OCI-LY7 (cell line): ENCODE measurements around the gene HOXC9. TPM values are rescaled to one million over a fixed set of nuclear protein-coding genes. Genes with fewer than 3 reads are reported as not detected.

Experiments used
- BruUV-seq: library from RNA; stranded (reverse); fragments of 400-500 nt; replicated peaks from 2 replicates; lab custom pipeline; 2021; lab: Mats Ljungman, UMichigan
- CTCF ChIA-PET: fragments of 300-600 bp; sonication (Branson Sonifier 250); formaldehyde crosslinking; loops from one replicate; lab custom pipeline; 2022; ENCODE audit warnings: antibody characterized with exemption; ENCODE audit not compliant: unreplicated experiment; lab: Charles Lee
- POLR2A ChIA-PET: fragments of 300-600 bp; sonication (Branson Sonifier 250); formaldehyde crosslinking; loops from one replicate; lab custom pipeline; 2022; ENCODE audit warnings: antibody characterized with exemption; lab: Charles Lee
- DNase-seq: peaks from one replicate; pipeline ENCODE4 v3.0.0-alpha.2; 2015; ENCODE audit warnings: low spot score
- H2AFZ ChIP-seq: fragments of 200-600 bp; sonication (generic), shearing (Covaris generic); 2 replicates; pipeline ENCODE4 v1.6.1; 2014; ENCODE audit warnings: mild to moderate bottlenecking, antibody characterized with exemption, low read length, moderate library complexity
- H3K27ac ChIP-seq: fragments of 200-600 bp; sonication (generic); 2 replicates; pipeline ENCODE4 v1.5.1; 2014; ENCODE audit warnings: mixed run types, low read depth, mild to moderate bottlenecking, moderate library complexity, low read length, inconsistent platforms; ENCODE audit not compliant: poor library complexity, severe bottlenecking
- H3K36me3 ChIP-seq: fragments of 200-600 bp; sonication (generic); 2 replicates; pipeline ENCODE4 v1.6.1; 2014; ENCODE audit warnings: mild to moderate bottlenecking, antibody characterized with exemption, low read length, moderate library complexity, mixed read lengths; ENCODE audit not compliant: insufficient read depth
- H3K4me1 ChIP-seq: fragments of 200-600 bp; sonication (generic); 2 replicates; pipeline ENCODE4 v1.5.1; 2014; ENCODE audit warnings: mild to moderate bottlenecking, low read length; ENCODE audit not compliant: insufficient read depth, poor library complexity, severe bottlenecking
- H3K4me2 ChIP-seq: fragments of 200-600 bp; sonication (generic); 2 replicates; pipeline ENCODE4 v1.6.1; 2014; ENCODE audit warnings: mild to moderate bottlenecking, low read length
- H3K4me3 ChIP-seq: fragments of 200-600 bp; sonication (generic); 2 replicates; pipeline ENCODE4 v1.5.1; 2014; ENCODE audit warnings: mild to moderate bottlenecking, low read depth, low read length; ENCODE audit not compliant: poor library complexity, severe bottlenecking
- H3K79me2 ChIP-seq: fragments of 200-600 bp; sonication (generic); 2 replicates; pipeline ENCODE4 v1.6.1; 2016; ENCODE audit warnings: low read depth, mild to moderate bottlenecking, low read length, moderate library complexity, mixed read lengths; ENCODE audit not compliant: insufficient read depth
- H3K9me2 ChIP-seq: fragments of 200-600 bp; sonication (generic); 2 replicates; pipeline ENCODE4 v1.6.1; 2016; ENCODE audit warnings: mild to moderate bottlenecking, low read length, mixed read lengths; ENCODE audit not compliant: insufficient read depth
- H3K9me3 ChIP-seq: fragments of 200-600 bp; sonication (generic); 2 replicates; pipeline ENCODE4 v1.6.1; 2014; ENCODE audit warnings: mild to moderate bottlenecking, mixed run types, low read length, mixed read lengths
- H4K20me1 ChIP-seq: fragments of 200-600 bp; sonication (generic); 2 replicates; pipeline ENCODE4 v1.6.1; 2014; ENCODE audit warnings: mild to moderate bottlenecking, antibody characterized with exemption, low read length, moderate library complexity, mixed read lengths; ENCODE audit not compliant: insufficient read depth
- EZH2phosphoT487 ChIP-seq: fragments of 200-600 bp; sonication (generic); IDR thresholded peaks from 2 replicates; pipeline ENCODE4 v1.6.1; 2018; ENCODE audit warnings: low read depth, borderline replicate concordance, mild to moderate bottlenecking, mixed run types, antibody characterized with exemption, low read length, moderate library complexity, mixed read lengths
- intact Hi-C: fragments of 100-400 bp; cut with micrococcal nuclease; formaldehyde crosslinking; loops from one replicate; pipeline ENCODE4 v1.10.0; 2022; ENCODE audit not compliant: unreplicated experiment
- total RNA-seq, 2 experiments: library from RNA; depleted of rRNA in 1 of 2; stranded (reverse); fragments of >200 nt in 1 of 2; shearing (Covaris generic) in 1 of 2; gene quantifications; 2 replicates each; pipeline ENCODE4 v1.2.3, GENCODE V29; 2014 to 2022
- TF ChIP-seq, protein P1 (sequence below): fragments of 200-600 bp; sonication (generic); conservative IDR thresholded peaks from 2 replicates; pipeline ENCODE4 v1.5.1; 2014; ENCODE audit warnings: mild to moderate bottlenecking, antibody characterized with exemption, low read length, moderate library complexity, mixed read lengths

HOXC9 gene
- total RNA-seq, 2 experiments from 2014 or later: 0.42 TPM; not detected in 1

DNA sequence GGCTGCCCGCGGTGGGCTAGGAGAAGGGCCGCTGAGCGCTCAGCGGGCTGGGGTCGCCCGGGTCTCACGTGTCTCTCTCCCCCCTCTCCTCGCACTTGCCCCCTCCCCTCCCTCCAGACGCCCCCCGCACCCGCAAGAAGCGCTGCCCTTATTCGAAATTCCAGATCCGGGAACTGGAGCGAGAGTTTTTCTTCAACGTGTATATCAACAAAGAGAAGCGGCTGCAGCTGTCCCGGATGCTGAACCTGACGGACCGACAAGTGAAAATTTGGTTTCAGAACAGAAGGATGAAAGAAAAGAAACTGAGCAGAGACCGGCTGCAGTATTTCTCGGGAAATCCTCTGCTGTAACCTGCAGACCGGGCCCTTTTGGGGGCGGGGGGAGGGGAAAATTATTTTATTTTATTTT, 24.9 kb upstream of the HOXC9 start:
- Histone ChIP-seq H3K4me2 (peak overlapping the region; percentile 65), H4K20me1 (no peaks in the 10 kb centered on the region), H3K9me2 (no peaks in the 10 kb centered on the region), H2AFZ (peak overlapping the region; percentile 77), H3K9me3 (no peaks in the 10 kb centered on the region), H3K27ac (peak overlapping the region; percentile 83), H3K36me3 (no peaks in the 10 kb centered on the region), H3K79me2 (no peaks in the 10 kb centered on the region), H3K4me3 (peak overlapping the region; percentile 71), H3K4me1 (peaks cover 34% of the 10 kb centered on the region)
- POLR2A ChIA-PET: interaction anchor here (0.7 kb wide), 1 partner anchor 245 kb away, joined by 3 read pairs; no protein-coding TSS in a partner anchor
- intact Hi-C loops: loop anchor here (5.0 kb wide), 1 partner anchor 218 kb away; no protein-coding TSS in a partner anchor
- DNase-seq: peak; percentile 74
- TSS peak; percentile 44 for BruUV-seq
- TF ChIP-seq EZH2phosphoT487: no peak
- TF ChIP-seq, protein P1, sequence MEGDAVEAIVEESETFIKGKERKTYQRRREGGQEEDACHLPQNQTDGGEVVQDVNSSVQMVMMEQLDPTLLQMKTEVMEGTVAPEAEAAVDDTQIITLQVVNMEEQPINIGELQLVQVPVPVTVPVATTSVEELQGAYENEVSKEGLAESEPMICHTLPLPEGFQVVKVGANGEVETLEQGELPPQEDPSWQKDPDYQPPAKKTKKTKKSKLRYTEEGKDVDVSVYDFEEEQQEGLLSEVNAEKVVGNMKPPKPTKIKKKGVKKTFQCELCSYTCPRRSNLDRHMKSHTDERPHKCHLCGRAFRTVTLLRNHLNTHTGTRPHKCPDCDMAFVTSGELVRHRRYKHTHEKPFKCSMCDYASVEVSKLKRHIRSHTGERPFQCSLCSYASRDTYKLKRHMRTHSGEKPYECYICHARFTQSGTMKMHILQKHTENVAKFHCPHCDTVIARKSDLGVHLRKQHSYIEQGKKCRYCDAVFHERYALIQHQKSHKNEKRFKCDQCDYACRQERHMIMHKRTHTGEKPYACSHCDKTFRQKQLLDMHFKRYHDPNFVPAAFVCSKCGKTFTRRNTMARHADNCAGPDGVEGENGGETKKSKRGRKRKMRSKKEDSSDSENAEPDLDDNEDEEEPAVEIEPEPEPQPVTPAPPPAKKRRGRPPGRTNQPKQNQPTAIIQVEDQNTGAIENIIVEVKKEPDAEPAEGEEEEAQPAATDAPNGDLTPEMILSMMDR: no peak
- CTCF ChIA-PET: no interaction called here

DNA sequence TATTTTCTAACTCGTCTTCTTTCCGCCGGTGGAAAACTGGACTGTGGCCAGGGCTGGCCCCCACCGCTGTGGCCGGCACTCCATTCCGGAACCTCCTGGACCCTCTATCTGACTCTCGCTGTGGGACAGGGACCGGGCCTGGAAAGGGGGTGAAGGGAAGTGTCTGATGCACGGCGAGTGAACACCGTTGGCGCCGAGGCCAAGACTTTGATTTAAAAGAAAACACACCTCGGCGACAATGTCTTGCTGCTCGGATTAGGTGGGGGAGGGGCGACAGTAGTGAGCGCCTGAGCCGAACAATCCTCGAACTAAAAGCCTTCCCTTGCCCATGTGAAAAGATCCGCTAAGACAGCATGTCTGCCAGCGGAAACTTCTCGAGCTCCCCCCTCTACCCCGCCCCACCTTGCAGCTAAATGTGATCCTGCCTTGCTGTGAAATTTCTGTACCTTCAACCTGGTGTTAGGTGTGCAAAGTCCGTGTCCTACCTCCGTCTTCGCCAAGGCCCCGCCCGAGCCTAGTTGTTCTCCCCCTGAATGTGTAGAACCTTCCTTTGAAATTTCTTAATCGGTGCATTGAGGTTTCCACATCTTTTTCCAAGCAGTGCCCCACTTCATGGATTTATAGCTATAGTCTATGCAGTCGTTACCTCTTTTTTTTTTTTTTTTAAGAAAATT, 24.3 kb upstream of the HOXC9 start:
- TSS peak; percentile 90 for BruUV-seq
- Histone ChIP-seq H3K9me2 (no peaks in the 10 kb centered on the region), H4K20me1 (no peaks in the 10 kb centered on the region), H3K27ac (peak overlapping the region; percentile 83), H3K4me1 (peaks cover 34% of the 10 kb centered on the region), H3K4me2 (peak overlapping the region; percentile 65), H2AFZ (no peak overlapping the region), H3K9me3 (no peaks in the 10 kb centered on the region), H3K79me2 (no peaks in the 10 kb centered on the region), H3K4me3 (peak overlapping the region; percentile 71), H3K36me3 (no peaks in the 10 kb centered on the region)
- CTCF ChIA-PET: no interaction called here
- TF ChIP-seq, protein P1: no peak
- TF ChIP-seq EZH2phosphoT487: no peak
- POLR2A ChIA-PET: interaction anchor here (0.7 to 0.8 kb wide), 3 partner anchors 11 to 246 kb away, joined by 3 to 4 read pairs (median 3); no protein-coding TSS in a partner anchor
- intact Hi-C loops: loop anchor here (5.0 kb wide), 1 partner anchor 218 kb away; no protein-coding TSS in a partner anchor
- DNase-seq: peak; percentile 37
